CD4-positive, alpha-beta T cell (primary cell): ENCODE data around the gene TIAM1. TPM values are rescaled to one million over a fixed set of nuclear protein-coding genes. Genes with fewer than 3 reads are reported as not detected.

Experiments used
- ATAC-seq: fragments of 200-7000 bp; cut with Tn5 transposase; one replicate; pipeline ENCODE4 v1.10.0; 2022; ENCODE audit warnings: mild to moderate bottlenecking; ENCODE audit not compliant: poor library complexity
- CTCF ChIA-PET: fragments of 350-600 bp; sonication (Branson Sonifier 250); formaldehyde crosslinking; loops from one replicate; lab custom pipeline; 2021; ENCODE audit warnings: antibody characterized with exemption, inconsistent platforms; lab: Charles Lee
- POLR2A ChIA-PET: fragments of 350-600 bp; sonication (Branson Sonifier 250); formaldehyde crosslinking; loops from one replicate; lab custom pipeline; 2021; ENCODE audit warnings: antibody characterized with exemption, inconsistent platforms; lab: Charles Lee
- DNase-seq, 14 experiments: peaks; one replicate each; pipeline ENCODE4 v3.0.0-alpha.2; 2013 to 2020; ENCODE audit warnings: mixed read lengths in 2 of 14
- H3K27ac ChIP-seq, 2 donors: one replicate each; pipeline versions ENCODE4 v1.5.1 to v1.7.0; 2013; ENCODE audit warnings: low read length in 2 of 2, low read depth in 1 of 2, mild to moderate bottlenecking in 1 of 2
- H3K27me3 ChIP-seq, 2 experiments: 1 replicate in 1 of 2; 2 replicates in 1 of 2; pipeline versions ENCODE4 v1.6.1 to v1.7.0; 2013; ENCODE audit warnings: low read length in 2 of 2, control low read depth in 1 of 2, mild to moderate bottlenecking in 1 of 2, moderate library complexity in 1 of 2; ENCODE audit not compliant: insufficient read depth in 2 of 2, control insufficient read depth in 1 of 2
- H3K36me3 ChIP-seq: one replicate; pipeline ENCODE4 v1.6.1; 2013; ENCODE audit warnings: low read length, control low read depth; ENCODE audit not compliant: insufficient read depth
- H3K4me1 ChIP-seq: one replicate; pipeline ENCODE4 v1.6.1; 2013; ENCODE audit warnings: low read length, control low read depth; ENCODE audit not compliant: insufficient read depth
- H3K4me3 ChIP-seq: one replicate; pipeline ENCODE4 v1.5.1; 2013; ENCODE audit warnings: mild to moderate bottlenecking, low read length, moderate library complexity
- H3K9me3 ChIP-seq, 2 experiments: 1 replicate in 1 of 2; 2 replicates in 1 of 2; pipeline versions ENCODE4 v1.6.1 to v1.7.0; 2013; ENCODE audit warnings: low read length in 2 of 2, mild to moderate bottlenecking in 2 of 2, control low read depth in 1 of 2, moderate library complexity in 1 of 2; ENCODE audit not compliant: control insufficient read depth in 1 of 2, insufficient read depth in 1 of 2
- H3K27ac Mint-ChIP-seq: one replicate; pipeline ENCODE4 v1.8.0; 2020; ENCODE audit warnings: mixed read lengths
- H3K27me3 Mint-ChIP-seq: one replicate; pipeline ENCODE4 v1.8.0; 2021; ENCODE audit warnings: mixed read lengths
- H3K36me3 Mint-ChIP-seq: one replicate; pipeline ENCODE4 v1.8.0; 2021; ENCODE audit warnings: low read depth, mixed read lengths
- H3K4me1 Mint-ChIP-seq: one replicate; pipeline ENCODE4 v1.8.0; 2021; ENCODE audit warnings: low read depth, mixed read lengths
- H3K4me3 Mint-ChIP-seq: one replicate; pipeline ENCODE4 v1.8.0; 2020; ENCODE audit warnings: mild to moderate bottlenecking, mixed read lengths
- H3K9me3 Mint-ChIP-seq: one replicate; pipeline ENCODE4 v1.8.0; 2020; ENCODE audit warnings: mixed read lengths
- intact Hi-C, 2 experiments: fragments of 100-400 bp; cut with DNase I in 1 of 2; cut with micrococcal nuclease in 1 of 2; formaldehyde crosslinking; loops; one replicate each; pipeline versions ENCODE4 v1.15.1 to v1.9.0; 2023 to 2025; cut with DNase I, micrococcal nuclease
- total RNA-seq, 174 experiments: library from RNA in 2 of 174; stranded (reverse) in 2 of 174; gene quantifications; one replicate each; pipeline ENCODE4 v1.2.3 and lab custom pipeline; 2021 to 2026
- TF ChIP-seq, protein P1 (sequence below): fragments of 200-600 bp; IDR thresholded peaks from one replicate; pipeline ENCODE4 v1.8.0; 2022; ENCODE audit warnings: antibody characterized with exemption, mild to moderate bottlenecking

TIAM1 gene
- total RNA-seq, 2 experiments from 2014 or later, result 39.6 to 39.8 TPM

- H3K9me3 ChIP-seq, result no peaks in the 10 kb centered on the region
- Mint-ChIP-seq H3K4me3 (no peak overlapping the region), H3K4me1 (peaks cover 5% of the 10 kb centered on the region), H3K36me3 (no peaks in the 10 kb centered on the region), H3K9me3 (no peaks in the 10 kb centered on the region), H3K27ac (no peak overlapping the region), H3K27me3 (no peaks in the 10 kb centered on the region)
- DNase-seq (no peak), ATAC-seq (no peak)
- TF ChIP-seq, protein P1, sequence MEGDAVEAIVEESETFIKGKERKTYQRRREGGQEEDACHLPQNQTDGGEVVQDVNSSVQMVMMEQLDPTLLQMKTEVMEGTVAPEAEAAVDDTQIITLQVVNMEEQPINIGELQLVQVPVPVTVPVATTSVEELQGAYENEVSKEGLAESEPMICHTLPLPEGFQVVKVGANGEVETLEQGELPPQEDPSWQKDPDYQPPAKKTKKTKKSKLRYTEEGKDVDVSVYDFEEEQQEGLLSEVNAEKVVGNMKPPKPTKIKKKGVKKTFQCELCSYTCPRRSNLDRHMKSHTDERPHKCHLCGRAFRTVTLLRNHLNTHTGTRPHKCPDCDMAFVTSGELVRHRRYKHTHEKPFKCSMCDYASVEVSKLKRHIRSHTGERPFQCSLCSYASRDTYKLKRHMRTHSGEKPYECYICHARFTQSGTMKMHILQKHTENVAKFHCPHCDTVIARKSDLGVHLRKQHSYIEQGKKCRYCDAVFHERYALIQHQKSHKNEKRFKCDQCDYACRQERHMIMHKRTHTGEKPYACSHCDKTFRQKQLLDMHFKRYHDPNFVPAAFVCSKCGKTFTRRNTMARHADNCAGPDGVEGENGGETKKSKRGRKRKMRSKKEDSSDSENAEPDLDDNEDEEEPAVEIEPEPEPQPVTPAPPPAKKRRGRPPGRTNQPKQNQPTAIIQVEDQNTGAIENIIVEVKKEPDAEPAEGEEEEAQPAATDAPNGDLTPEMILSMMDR, result no peak
- CTCF ChIA-PET, result no interaction called here
- H3K4me1 ChIP-seq, result no peaks in the 10 kb centered on the region
- no peaks in the 10 kb centered on the region for H3K27me3 ChIP-seq
- no peak overlapping the region for H3K27ac ChIP-seq
- no peaks in the 10 kb centered on the region for H3K36me3 ChIP-seq
- POLR2A ChIA-PET, result no interaction called here
- H3K4me3 ChIP-seq, result no peak overlapping the region
- intact Hi-C loops, result no loop called here
Measured at GRCh38 chr21:31374395-31374794, 30.3 kb upstream of the TIAM1 start.

GRCh38 chr21:31372471-31372765, 28.4 kb upstream of the TIAM1 start:
- CTCF ChIA-PET, result interaction anchor here (0.6 kb wide), 1 partner anchor 157 kb away, joined by 3 read pairs; no protein-coding TSS in a partner anchor

DNA sequence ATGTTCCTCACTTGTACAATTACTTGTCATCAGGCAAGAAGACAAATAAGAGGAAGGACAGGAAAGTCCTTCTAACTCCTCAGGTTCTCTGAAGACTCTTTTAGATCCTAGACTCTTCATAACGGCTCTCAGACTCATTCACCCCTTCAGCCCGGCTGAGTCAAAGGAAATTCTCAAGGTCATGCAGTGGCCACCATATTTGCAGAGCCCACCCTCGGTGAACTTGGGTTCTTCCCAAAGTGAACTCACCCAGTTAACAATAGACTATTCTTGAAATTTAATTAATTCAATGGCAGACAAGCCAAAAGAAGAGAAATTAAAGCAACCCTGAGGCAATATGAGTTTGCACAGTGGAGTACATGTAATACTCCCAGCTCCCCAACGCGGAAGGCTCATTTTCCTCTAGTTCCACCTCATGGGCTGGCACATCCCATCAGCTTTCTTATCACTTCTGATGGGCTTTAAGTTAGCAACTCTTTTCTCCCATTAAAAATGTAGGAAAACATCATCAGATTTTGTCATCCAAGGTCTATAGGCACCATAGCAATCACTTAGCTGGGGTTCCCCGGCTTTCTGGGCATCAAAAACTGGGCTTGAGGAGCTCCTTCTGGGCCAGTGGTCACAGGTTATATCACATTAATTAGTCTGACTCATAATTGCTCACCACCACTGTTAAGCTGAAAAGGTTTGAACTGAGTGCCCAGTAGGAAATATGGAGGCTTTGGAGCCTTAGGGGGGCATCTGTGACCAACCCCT, 27.8 kb upstream of the TIAM1 start:
- intact Hi-C loops, result no loop called here
- peaks cover 7% of the 10 kb centered on the region for H3K4me1 Mint-ChIP-seq
- H3K36me3 Mint-ChIP-seq, result no peaks in the 10 kb centered on the region
- no peak for ATAC-seq
- no peaks in the 10 kb centered on the region for H3K9me3 ChIP-seq
- CTCF ChIA-PET, result interaction anchor here (1.2 kb wide), 1 partner anchor 56 kb away, joined by 3 read pairs; no protein-coding TSS in a partner anchor
- no peaks in the 10 kb centered on the region for H3K27me3 Mint-ChIP-seq
- H3K4me3 ChIP-seq, result no peak overlapping the region
- no peak for DNase-seq
- no peaks in the 10 kb centered on the region for H3K9me3 Mint-ChIP-seq
- H3K4me3 Mint-ChIP-seq, result no peak overlapping the region
- TF ChIP-seq, protein P1, result no peak
- H3K36me3 ChIP-seq, result no peaks in the 10 kb centered on the region
- H3K27ac ChIP-seq, result no peak overlapping the region
- H3K27me3 ChIP-seq, result no peaks in the 10 kb centered on the region
- POLR2A ChIA-PET, result no interaction called here
- H3K27ac Mint-ChIP-seq, result no peak overlapping the region
- no peaks in the 10 kb centered on the region for H3K4me1 ChIP-seq

More at GRCh38 chr21:31372471-31372765, 28.4 kb upstream of the TIAM1 start:
- POLR2A ChIA-PET, result no interaction called here
- Mint-ChIP-seq H3K27me3 (no peaks in the 10 kb centered on the region), H3K4me1 (peaks cover 5% of the 10 kb centered on the region), H3K9me3 (no peaks in the 10 kb centered on the region), H3K27ac (no peak overlapping the region), H3K4me3 (no peak overlapping the region), H3K36me3 (no peaks in the 10 kb centered on the region)
- no peaks in the 10 kb centered on the region for H3K4me1 ChIP-seq
- no peaks in the 10 kb centered on the region for H3K9me3 ChIP-seq
- ATAC-seq, result no peak
- H3K4me3 ChIP-seq, result no peak overlapping the region
- H3K36me3 ChIP-seq, result no peaks in the 10 kb centered on the region
- intact Hi-C loops, result no loop called here
- no peak overlapping the region for H3K27ac ChIP-seq
- H3K27me3 ChIP-seq, result no peaks in the 10 kb centered on the region
- DNase-seq, result no peak
- TF ChIP-seq, protein P1, result no peak
